BLaER1 (cell line): Measurements from ENCODE around the gene SCGB1D1.

Source experiments
- H3K27ac ChIP-seq: shearing (Covaris generic); formaldehyde crosslinking; 2 replicates; pipeline ENCODE4 v1.8.1; 2022
- H3K27me3 ChIP-seq: shearing (Covaris generic); formaldehyde crosslinking; 2 replicates; pipeline ENCODE4 v1.8.1; 2022
- H3K36me3 ChIP-seq: shearing (Covaris generic); formaldehyde crosslinking; 2 replicates; pipeline ENCODE4 v1.8.1; 2022
- H3K4me1 ChIP-seq: shearing (Covaris generic); formaldehyde crosslinking; 2 replicates; pipeline ENCODE4 v1.8.1; 2022
- H3K4me2 ChIP-seq: shearing (Covaris generic); formaldehyde crosslinking; 2 replicates; pipeline ENCODE4 v1.8.1; 2022
- H3K4me3 ChIP-seq: shearing (Covaris generic); formaldehyde crosslinking; 2 replicates; pipeline ENCODE4 v1.8.1; 2022
- H3K9ac ChIP-seq: shearing (Covaris generic); formaldehyde crosslinking; 2 replicates; pipeline ENCODE4 v1.8.1; 2022
- H3K9me3 ChIP-seq: shearing (Covaris generic); formaldehyde crosslinking; 2 replicates; pipeline ENCODE4 v1.8.1; 2022
- H4K20me1 ChIP-seq: shearing (Covaris generic); formaldehyde crosslinking; 2 replicates; pipeline ENCODE4 v1.8.1; 2022
- Cebpa-rat ChIP-seq: shearing (Covaris generic); IDR thresholded peaks from 2 replicates; pipeline ENCODE4 v1.8.1; 2022

SCGB1D1 gene

GRCh38 chr11:62221498-62221897 lies 31.5 kb downstream of the SCGB1D1 start:
- H3K4me3 ChIP-seq: no peak overlapping the region
- H3K36me3 ChIP-seq: no peaks in the 10 kb centered on the region
- H4K20me1 ChIP-seq: no peaks in the 10 kb centered on the region
- no peak overlapping the region for H3K4me2 ChIP-seq
- peaks cover 36% of the 10 kb centered on the region for H3K9me3 ChIP-seq
- no peaks in the 10 kb centered on the region for H3K27me3 ChIP-seq
- H3K4me1 ChIP-seq: no peaks in the 10 kb centered on the region
- H3K9ac ChIP-seq: no peak overlapping the region
- H3K27ac ChIP-seq: no peak overlapping the region
- no peak for TF ChIP-seq Cebpa-rat

GRCh38 chr11:62223095-62223494 lies 33.1 kb downstream of the SCGB1D1 start:
- no peaks in the 10 kb centered on the region for H3K4me1 ChIP-seq
- no peak for TF ChIP-seq Cebpa-rat
- no peaks in the 10 kb centered on the region for H4K20me1 ChIP-seq
- H3K36me3 ChIP-seq: no peaks in the 10 kb centered on the region
- no peaks in the 10 kb centered on the region for H3K27me3 ChIP-seq
- no peak overlapping the region for H3K27ac ChIP-seq
- no peak overlapping the region for H3K4me2 ChIP-seq
- H3K9ac ChIP-seq: no peak overlapping the region
- no peak overlapping the region for H3K4me3 ChIP-seq
- H3K9me3 ChIP-seq: peaks cover 36% of the 10 kb centered on the region

GRCh38 chr11:62233730-62234129 lies 43.7 kb downstream of the SCGB1D1 start:
- Histone ChIP-seq H3K9ac (no peak overlapping the region), H3K4me1 (no peaks in the 10 kb centered on the region), H3K27ac (no peak overlapping the region), H4K20me1 (no peaks in the 10 kb centered on the region), H3K9me3 (no peaks in the 10 kb centered on the region), H3K4me2 (no peak overlapping the region), H3K27me3 (no peaks in the 10 kb centered on the region), H3K4me3 (no peak overlapping the region), H3K36me3 (no peaks in the 10 kb centered on the region)
- no peak for TF ChIP-seq Cebpa-rat

GRCh38 chr11:62236187-62236586 lies 46.2 kb downstream of the SCGB1D1 start:
- H3K9me3 ChIP-seq: no peaks in the 10 kb centered on the region
- H3K4me3 ChIP-seq: no peak overlapping the region
- no peaks in the 10 kb centered on the region for H3K4me1 ChIP-seq
- H3K27ac ChIP-seq: no peak overlapping the region
- TF ChIP-seq Cebpa-rat: no peak
- no peaks in the 10 kb centered on the region for H3K27me3 ChIP-seq
- no peaks in the 10 kb centered on the region for H4K20me1 ChIP-seq
- no peak overlapping the region for H3K4me2 ChIP-seq
- H3K36me3 ChIP-seq: no peaks in the 10 kb centered on the region
- no peak overlapping the region for H3K9ac ChIP-seq

- TF ChIP-seq Cebpa-rat: no peak
- no peak overlapping the region for H3K4me3 ChIP-seq
- H3K27me3 ChIP-seq: no peaks in the 10 kb centered on the region
These were observed 47.5 kb downstream of the SCGB1D1 start for GRCh38 chr11:62237499-62237898.

GRCh38 chr11:62238151-62238550 lies 48.1 kb downstream of the SCGB1D1 start:
- H3K4me1 ChIP-seq: no peaks in the 10 kb centered on the region
- no peak overlapping the region for H3K27ac ChIP-seq

More at GRCh38 chr11:62237499-62237898, 47.5 kb downstream of the SCGB1D1 start:
- H3K4me2 ChIP-seq: no peak overlapping the region
- no peaks in the 10 kb centered on the region for H3K9me3 ChIP-seq
- H3K4me1 ChIP-seq: no peaks in the 10 kb centered on the region
- H3K27ac ChIP-seq: no peak overlapping the region
- H3K36me3 ChIP-seq: no peaks in the 10 kb centered on the region
- no peak overlapping the region for H3K9ac ChIP-seq
- H4K20me1 ChIP-seq: no peaks in the 10 kb centered on the region

GRCh38 chr11:62241095-62241494 lies 51.1 kb downstream of the SCGB1D1 start:
- no peaks in the 10 kb centered on the region for H3K4me1 ChIP-seq
- H3K4me2 ChIP-seq: no peak overlapping the region
- H4K20me1 ChIP-seq: no peaks in the 10 kb centered on the region
- H3K36me3 ChIP-seq: no peaks in the 10 kb centered on the region
- H3K9ac ChIP-seq: no peak overlapping the region
- no peak for TF ChIP-seq Cebpa-rat
- no peaks in the 10 kb centered on the region for H3K27me3 ChIP-seq
- no peak overlapping the region for H3K4me3 ChIP-seq
- H3K9me3 ChIP-seq: no peaks in the 10 kb centered on the region
- H3K27ac ChIP-seq: no peak overlapping the region

More at GRCh38 chr11:62238151-62238550, 48.1 kb downstream of the SCGB1D1 start:
- no peaks in the 10 kb centered on the region for H3K36me3 ChIP-seq
- no peaks in the 10 kb centered on the region for H4K20me1 ChIP-seq
- H3K9me3 ChIP-seq: no peaks in the 10 kb centered on the region
- H3K4me2 ChIP-seq: no peak overlapping the region
- no peak for TF ChIP-seq Cebpa-rat
- H3K27me3 ChIP-seq: no peaks in the 10 kb centered on the region
- no peak overlapping the region for H3K4me3 ChIP-seq
- no peak overlapping the region for H3K9ac ChIP-seq

- Histone ChIP-seq H3K4me3 (no peak within 1 kb of the TSS), H3K27me3 (no peaks in the 10 kb centered on the region), H3K4me2 (no peak within 1 kb of the TSS), H3K9ac (no peak within 1 kb of the TSS), H3K36me3 (no peaks in the 10 kb centered on the region), H3K4me1 (peaks cover under 1% of the 10 kb centered on the region; the same call in 1 of the 2 replicates), H3K27ac (no peak within 1 kb of the TSS), H4K20me1 (no peaks in the 10 kb centered on the region), H3K9me3 (no peaks in the 10 kb centered on the region)
- no peak for TF ChIP-seq Cebpa-rat
These were observed 52.0 kb downstream of the SCGB1D1 start, which contains the start of gene SCGB1D2 for GRCh38 chr11:62242021-62242420. Gene SCGB1D2 (plus strand): TSS chr11:62242239. CDS start chr11:62242308, 69 bp downstream.
